Testis (tissue), 3 donors: ENCODE results near the gene GCSH. TPM values are rescaled to one million over a fixed set of nuclear protein-coding genes. Genes with fewer than 3 reads are reported as not detected.

Source experiments
- DNase-seq: peaks from one replicate; pipeline ENCODE4 v3.0.0-alpha.2; 2019
- H3K27ac ChIP-seq, 2 donors: fragments of 200-600 bp; sonication (generic); one replicate each; pipeline ENCODE4 v1.5.1; 2019
- H3K27me3 ChIP-seq: fragments of 200-600 bp; sonication (generic); one replicate; pipeline ENCODE4 v1.5.1; 2019
- H3K36me3 ChIP-seq: fragments of 200-600 bp; sonication (generic); one replicate; pipeline ENCODE4 v1.5.1; 2017; ENCODE audit warnings: low read depth; ENCODE audit errors: missing control alignments
- H3K4me1 ChIP-seq: fragments of 200-600 bp; sonication (generic); one replicate; pipeline ENCODE4 v1.5.1; 2019
- H3K4me3 ChIP-seq, 2 donors: fragments of 200-600 bp; sonication (generic); one replicate each; pipeline ENCODE4 v1.5.1; 2017 to 2019
- H3K9me3 ChIP-seq: fragments of 200-600 bp; sonication (generic); one replicate; pipeline ENCODE4 v1.5.1; 2017
- POLR2A ChIP-seq: fragments of 450-650 bp; IDR thresholded peaks from one replicate; pipeline ENCODE4 v1.6.1; 2017; ENCODE audit warnings: antibody characterized with exemption, mild to moderate bottlenecking, moderate library complexity
- WGBS, 2 donors: methylation state at CpG; one replicate each; pipeline ENCODE4 v1.1.5; 2018; 5-methylcytosine and 5-hydroxymethylcytosine counted together
- intact Hi-C: fragments of 100-400 bp; cut with DNase I; formaldehyde crosslinking; loops from one replicate; pipeline ENCODE4 v1.15.1; 2023; ENCODE audit warnings: low total_unique reads
- polyA plus RNA-seq: library from polyadenylated mRNA; stranded (reverse); fragments of 350-450 nt; fragmentation: Illumina TruSeq; extraction: RNeasy Lipid Tissue Mini Kit (QIAGEN cat#74804); gene quantifications from one replicate; pipeline ENCODE4 v1.2.3, GENCODE V29; 2014; ENCODE audit warnings: low read depth, low replicate concordance; ENCODE audit not compliant: insufficient read depth
- total RNA-seq, 2 donors: library from RNA; depleted of rRNA; stranded (reverse); fragments of >200 nt; gene quantifications; one replicate each; pipeline ENCODE4 v1.2.3, GENCODE V29; 2016
- TF ChIP-seq, protein P1 (sequence below), 3 experiments: fragments of 450-650 bp in 2 of 3; fragments of 200-600 bp in 1 of 3; sonication (generic) in 1 of 3; IDR thresholded peaks; one replicate each; pipeline ENCODE4 v1.5.1; 2016 to 2019; ENCODE audit warnings: antibody characterized with exemption in 3 of 3, mild to moderate bottlenecking in 2 of 3, moderate library complexity in 1 of 3

GCSH gene
- total and polyA plus RNA-seq, 3 donors from 2014 or later, result 10.3 to 19.4 (median 18.4) TPM

DNA sequence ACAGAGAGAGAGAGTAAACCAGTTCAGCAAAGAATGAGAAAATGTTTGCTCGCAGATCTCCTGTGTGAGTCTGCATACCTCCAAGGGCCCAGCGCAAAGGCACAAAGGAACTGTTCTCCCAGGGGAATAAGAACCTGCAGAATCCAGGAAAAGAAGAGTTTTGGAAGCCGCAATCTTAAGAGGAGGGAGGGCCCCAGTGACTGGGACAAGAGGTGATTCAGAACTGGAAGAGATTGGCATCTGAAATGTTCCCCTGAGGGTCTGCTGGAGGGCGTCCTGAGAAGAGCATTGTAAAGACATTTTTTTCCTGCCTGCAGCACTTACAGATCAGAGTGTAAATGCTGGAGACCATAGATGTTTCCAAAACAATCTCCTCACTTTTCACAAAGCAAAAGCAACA lies 54.5 kb downstream of the GCSH start:
- DNase-seq, result no peak
- no peaks in the 10 kb centered on the region for H3K9me3 ChIP-seq
- peaks cover 9% of the 10 kb centered on the region for H3K4me1 ChIP-seq
- no peak overlapping the region for H3K4me3 ChIP-seq
- intact Hi-C loops, result no loop called here
- H3K27me3 ChIP-seq, result no peaks in the 10 kb centered on the region
- H3K36me3 ChIP-seq, result no peaks in the 10 kb centered on the region
- H3K27ac ChIP-seq, result no peak overlapping the region
- TF ChIP-seq, protein P1, sequence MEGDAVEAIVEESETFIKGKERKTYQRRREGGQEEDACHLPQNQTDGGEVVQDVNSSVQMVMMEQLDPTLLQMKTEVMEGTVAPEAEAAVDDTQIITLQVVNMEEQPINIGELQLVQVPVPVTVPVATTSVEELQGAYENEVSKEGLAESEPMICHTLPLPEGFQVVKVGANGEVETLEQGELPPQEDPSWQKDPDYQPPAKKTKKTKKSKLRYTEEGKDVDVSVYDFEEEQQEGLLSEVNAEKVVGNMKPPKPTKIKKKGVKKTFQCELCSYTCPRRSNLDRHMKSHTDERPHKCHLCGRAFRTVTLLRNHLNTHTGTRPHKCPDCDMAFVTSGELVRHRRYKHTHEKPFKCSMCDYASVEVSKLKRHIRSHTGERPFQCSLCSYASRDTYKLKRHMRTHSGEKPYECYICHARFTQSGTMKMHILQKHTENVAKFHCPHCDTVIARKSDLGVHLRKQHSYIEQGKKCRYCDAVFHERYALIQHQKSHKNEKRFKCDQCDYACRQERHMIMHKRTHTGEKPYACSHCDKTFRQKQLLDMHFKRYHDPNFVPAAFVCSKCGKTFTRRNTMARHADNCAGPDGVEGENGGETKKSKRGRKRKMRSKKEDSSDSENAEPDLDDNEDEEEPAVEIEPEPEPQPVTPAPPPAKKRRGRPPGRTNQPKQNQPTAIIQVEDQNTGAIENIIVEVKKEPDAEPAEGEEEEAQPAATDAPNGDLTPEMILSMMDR (IDR thresholded peaks at IDR 0.05), result no peak
- no peak for TF ChIP-seq POLR2A
- 96% methylated on average over 4 of the region's 4 CpGs for WGBS, 2 donors

DNA sequence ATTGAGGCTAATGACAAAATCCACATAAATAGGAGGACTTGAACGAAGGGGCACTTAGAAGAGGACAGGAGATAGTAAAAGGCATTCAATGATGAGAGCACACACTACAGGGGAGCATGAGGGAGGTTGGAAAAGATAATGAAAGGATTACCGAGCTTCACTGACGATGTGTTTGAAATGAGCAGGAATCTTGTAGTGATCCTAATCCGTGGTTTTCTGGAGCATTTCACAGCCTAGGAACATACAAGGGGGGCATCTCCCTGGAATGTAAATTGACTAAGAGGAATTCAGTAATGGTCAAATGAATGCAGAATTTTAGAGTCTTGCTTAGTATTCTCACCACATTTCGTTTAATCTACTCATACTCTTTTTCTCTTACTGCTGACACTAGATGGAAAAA lies 55.4 kb downstream of the GCSH start:
- intact Hi-C loops, result no loop called here
- Histone ChIP-seq H3K27me3 (no peaks in the 10 kb centered on the region), H3K4me3 (no peak overlapping the region), H3K27ac (no peak overlapping the region), H3K9me3 (no peaks in the 10 kb centered on the region), H3K36me3 (no peaks in the 10 kb centered on the region), H3K4me1 (peaks cover 13% of the 10 kb centered on the region)
- TF ChIP-seq, protein P1 (IDR thresholded peaks at IDR 0.05), result no peak
- no peak for TF ChIP-seq POLR2A
- 89 to 90% methylated on average over 5 of the region's 5 CpGs for WGBS, 2 donors
- no peak for DNase-seq

DNA sequence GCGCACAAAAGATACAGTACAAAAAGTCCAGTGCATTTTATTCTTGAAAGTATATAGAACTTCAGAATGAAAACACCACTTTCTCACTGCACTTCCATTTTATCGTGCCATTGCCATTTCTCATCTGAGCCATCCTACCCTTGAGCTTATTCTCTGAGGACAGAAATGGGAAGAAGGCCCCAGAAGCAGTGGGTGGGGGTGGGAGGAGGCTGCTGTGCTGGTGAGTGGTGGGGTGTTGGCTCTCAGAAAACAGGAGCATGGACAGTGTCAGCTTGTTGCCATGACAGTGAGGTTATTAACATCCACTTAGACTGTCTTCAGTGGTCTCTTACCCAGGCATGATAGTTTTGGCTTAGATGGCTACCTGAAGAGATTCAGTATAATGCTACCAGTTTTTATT lies 56.1 kb downstream of the GCSH start:
- Histone ChIP-seq H3K4me3 (no peak overlapping the region), H3K9me3 (no peaks in the 10 kb centered on the region), H3K27ac (no peak overlapping the region), H3K36me3 (no peaks in the 10 kb centered on the region), H3K4me1 (peaks cover 13% of the 10 kb centered on the region), H3K27me3 (no peaks in the 10 kb centered on the region)
- 88 to 93% methylated on average over 2 of the region's 2 CpGs for WGBS, 2 donors
- intact Hi-C loops, result no loop called here
- DNase-seq, result no peak
- no peak for TF ChIP-seq POLR2A
- TF ChIP-seq, protein P1 (IDR thresholded peaks at IDR 0.05), result no peak

DNA sequence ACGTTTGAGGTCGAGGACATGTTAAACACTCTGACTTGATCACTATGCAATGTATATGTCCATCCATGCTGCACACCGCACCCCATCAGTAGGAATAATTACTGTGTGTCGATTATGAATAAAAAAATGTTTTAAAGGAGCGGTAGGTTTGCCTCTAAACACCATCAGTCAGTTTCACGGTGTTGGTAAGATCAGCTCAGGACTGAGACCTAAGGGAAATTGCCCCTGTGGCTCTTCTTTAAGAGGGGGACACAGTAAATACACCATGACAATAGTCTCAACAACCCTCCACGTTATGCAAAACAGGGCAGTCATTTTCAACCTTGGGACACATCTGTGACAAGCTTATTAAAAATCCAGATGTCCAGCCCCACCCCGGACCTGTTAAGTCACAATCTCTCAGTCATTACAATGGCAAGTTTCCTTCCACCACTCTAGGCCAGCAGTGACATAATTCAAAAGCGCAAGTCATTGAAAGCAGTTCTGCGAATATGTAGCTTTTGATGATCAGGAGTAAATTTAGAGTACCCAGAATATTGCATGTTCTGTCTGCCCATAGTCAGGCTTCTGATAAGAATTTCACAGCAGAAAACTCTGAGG lies 59.3 kb downstream of the GCSH start:
- Histone ChIP-seq H3K27me3 (no peaks in the 10 kb centered on the region), H3K27ac (peak overlapping the region in 1 of 2 donors; percentile 76), H3K9me3 (no peaks in the 10 kb centered on the region), H3K4me1 (peaks cover 13% of the 10 kb centered on the region), H3K4me3 (peak overlapping the region; percentile 70 to 89), H3K36me3 (no peaks in the 10 kb centered on the region)
- 25 to 26% methylated on average over 10 of the region's 10 CpGs for WGBS, 2 donors
- no peak for TF ChIP-seq POLR2A
- TF ChIP-seq, protein P1 (IDR thresholded peaks at IDR 0.05), result no peak
- DNase-seq, result no peak
- intact Hi-C loops, result no loop called here
